IPS DF 4.7 (cell line): ENCODE measurements around the gene AQP7.
"Not testable (repeated sequence)": the region's sequence is repeated elsewhere in the genome, so short reads cannot be mapped to it uniquely, and the experiment has no call there.

Experiments
- DNase-seq: peaks from one replicate; pipeline ENCODE4 v3.0.0-alpha.2; 2013; ENCODE audit warnings: low spot score; ENCODE audit errors: extremely low read depth

The AQP7 gene

GRCh38 chr9:33402371-33402770 lies at the start of gene AQP7:
TSS of gene AQP7 (minus strand) at chr9:33402568. CDS start at chr9:33401262, 1,306 bp downstream.
- DNase-seq = not testable (repeated sequence)

- DNase-seq = no peak
These were observed 48.3 kb upstream of the AQP7 start for GRCh38 chr9:33450621-33451146.

GRCh38 chr9:33449715-33450114 lies 47.3 kb upstream of the AQP7 start:
- no peak for DNase-seq

- DNase-seq = no peak
These were observed 45.6 kb upstream of the AQP7 start for GRCh38 chr9:33447799-33448553.

- DNase-seq = no peak
These were observed 44.8 kb upstream of the AQP7 start, which contains the start of gene AQP3 for GRCh38 chr9:33446946-33447798. TSS of gene AQP3 (minus strand) at chr9:33447593. CDS start at chr9:33447530, 63 bp downstream.

GRCh38 chr9:33446240-33446945 lies 44.0 kb upstream of the AQP7 start:
- DNase-seq = no peak

- DNase-seq = no peak
These were observed 43.2 kb upstream of the AQP7 start for GRCh38 chr9:33445389-33446239.

- no peak for DNase-seq
These were observed 41.2 kb upstream of the AQP7 start for GRCh38 chr9:33443464-33444154.

- no peak for DNase-seq
These were observed 40.7 kb upstream of the AQP7 start for GRCh38 chr9:33443047-33443446.

- no peak for DNase-seq
These were observed 39.8 kb upstream of the AQP7 start for GRCh38 chr9:33442125-33442524.

GRCh38 chr9:33440609-33441008 lies 38.2 kb upstream of the AQP7 start:
- no peak for DNase-seq

GRCh38 chr9:33440204-33440603 lies 37.8 kb upstream of the AQP7 start:
- no peak for DNase-seq

- no peak for DNase-seq
These were observed 37.4 kb upstream of the AQP7 start for GRCh38 chr9:33439731-33440130.

GRCh38 chr9:33438926-33439680 lies 36.7 kb upstream of the AQP7 start:
- DNase-seq = no peak

- DNase-seq = no peak
These were observed 35.5 kb upstream of the AQP7 start for GRCh38 chr9:33437898-33438297.

- DNase-seq = no peak
These were observed 34.8 kb upstream of the AQP7 start for GRCh38 chr9:33437205-33437604.

- DNase-seq = no peak
These were observed 34.1 kb upstream of the AQP7 start for GRCh38 chr9:33436445-33436844.

GRCh38 chr9:33435821-33436277 lies 33.5 kb upstream of the AQP7 start:
- DNase-seq = no peak
